Gastrocnemius medialis (tissue), 4 donors: ENCODE results near the gene FLT3. TPM values are rescaled to one million over a fixed set of nuclear protein-coding genes. Genes with fewer than 3 reads are reported as not detected.
A peak's percentile ranks its signal among the peaks of the same experiment; 100 is the strongest.
"Not testable (repeated sequence)": the region's sequence is repeated elsewhere in the genome, so short reads cannot be mapped to it uniquely, and the experiment has no call there.

ENCODE experiments used
- ATAC-seq, 2 donors: fragments of 150-250 bp; one replicate each; pipeline ENCODE4 v1.9.1; 2016
- DNase-seq, 2 donors: peaks; one replicate each; pipeline ENCODE4 v3.0.0-alpha.2; 2019
- H3K27ac ChIP-seq, 4 donors: fragments of 200-600 bp; sonication (generic); 1 replicate in 1 of 4; 2 replicates in 3 of 4; pipeline ENCODE4 v1.5.1; 2016 to 2018; ENCODE audit warnings: mild to moderate bottlenecking in 2 of 4, moderate library complexity in 1 of 4
- H3K27me3 ChIP-seq, 3 donors: fragments of 200-600 bp; sonication (generic) in 2 of 3; 1 replicate in 1 of 3; 2 replicates in 2 of 3; pipeline versions ENCODE4 v1.5.1 to v1.6.0; 2016 to 2019; ENCODE audit warnings: mild to moderate bottlenecking in 1 of 3, moderate library complexity in 1 of 3
- H3K36me3 ChIP-seq, 2 donors: fragments of 200-600 bp; sonication (generic) in 1 of 2; one replicate each; pipeline ENCODE4 v1.5.1; 2017 to 2018
- H3K4me1 ChIP-seq, 2 donors: fragments of 200-600 bp; sonication (generic) in 1 of 2; one replicate each; pipeline ENCODE4 v1.5.1; 2016 to 2017; ENCODE audit warnings: mild to moderate bottlenecking in 2 of 2
- H3K4me3 ChIP-seq, 4 donors: fragments of 200-600 bp; sonication (generic) in 3 of 4; 1 replicate in 1 of 4; 2 replicates in 3 of 4; pipeline ENCODE4 v1.5.1; 2016 to 2019; ENCODE audit warnings: mild to moderate bottlenecking in 2 of 4
- H3K9me3 ChIP-seq, 3 donors: fragments of 200-600 bp; sonication (generic) in 2 of 3; 1 replicate in 1 of 3; 2 replicates in 2 of 3; pipeline ENCODE4 v1.5.1; 2016 to 2019
- CTCF ChIP-seq, 5 experiments: fragments of 450-650 bp in 3 of 5; fragments of 200-600 bp in 2 of 5; sonication (generic) in 2 of 5; IDR thresholded peaks in 4 of 5; conservative IDR thresholded peaks in 1 of 5; 1 replicate in 4 of 5; 2 replicates in 1 of 5; pipeline ENCODE4 v1.5.1; 2016 to 2019; ENCODE audit warnings: antibody characterized with exemption in 5 of 5, mild to moderate bottlenecking in 3 of 5, moderate library complexity in 3 of 5
- POLR2A ChIP-seq, 2 donors: fragments of 450-650 bp; IDR thresholded peaks; one replicate each; pipeline ENCODE4 v1.6.1; 2017; ENCODE audit warnings: antibody characterized with exemption in 2 of 2, mild to moderate bottlenecking in 2 of 2, moderate library complexity in 2 of 2
- in situ Hi-C, 4 donors: fragments of 200-750 bp; cut with MboI; loops; one replicate each; pipeline versions ENCODE4 v1.15.0 to v1.8.0; 2017; ENCODE audit warnings: low sequenced_read_pairs in 4 of 4
- intact Hi-C: fragments of 100-400 bp; cut with DNase I; formaldehyde crosslinking; loops from one replicate; pipeline ENCODE4 v1.15.1; 2023; ENCODE audit warnings: low total_unique reads
- total RNA-seq, 4 donors: library from RNA; depleted of rRNA; stranded (reverse); fragments of >200 nt; gene quantifications; one replicate each; pipeline versions ENCODE4 v1.1.0 to v1.2.3, GENCODE V29; 2016

FLT3 gene
- total RNA-seq, result under 1 TPM; 0.22 to 0.92 (median 0.37) TPM

GRCh38 chr13:28100150-28101121 is at the start of gene FLT3:
TSS of gene FLT3 (minus strand) at chr13:28100576. CDS start at chr13:28100510, 66 bp downstream.
- DNase-seq (peak in 1 of 2 donors; percentile 16), ATAC-seq (no peak)
- H3K36me3 ChIP-seq, result no peaks in the 10 kb centered on the region
- H3K9me3 ChIP-seq, result no peaks in the 10 kb centered on the region
- intact Hi-C loops (no loop called here), in situ Hi-C loops (no loop called here)
- H3K27me3 ChIP-seq, result peaks cover 45 to 76% (median 49%) of the 10 kb centered on the region in 3 donors
- H3K4me1 ChIP-seq, result no peaks in the 10 kb centered on the region
- no peak within 1 kb of the TSS for H3K27ac ChIP-seq
- TF ChIP-seq POLR2A (IDR thresholded peaks at IDR 0.05) (peak in 1 of 2 donors; percentile 23), CTCF (IDR thresholded peaks at IDR 0.05 in 4 of 5, conservative IDR thresholded peaks at IDR 0.05 in 1 of 5) (no peak)
- peak within 1 kb of the TSS; percentile 30 to 47 (median 41) for H3K4me3 ChIP-seq

GRCh38 chr13:28147495-28147894 is 47.1 kb upstream of the FLT3 start:
- no peak for TF ChIP-seq CTCF (IDR thresholded peaks at IDR 0.05 in 4 of 5, conservative IDR thresholded peaks at IDR 0.05 in 1 of 5)
- TF ChIP-seq POLR2A (IDR thresholded peaks at IDR 0.05), result no peak
- Histone ChIP-seq H3K36me3 (no peaks in the 10 kb centered on the region), H3K27me3 (no peaks in the 10 kb centered on the region), H3K27ac (no peak overlapping the region), H3K9me3 (no peaks in the 10 kb centered on the region), H3K4me1 (peaks cover 16 to 22% of the 10 kb centered on the region in 2 donors), H3K4me3 (no peak overlapping the region)
- ATAC-seq (no peak), DNase-seq (no peak)
- intact Hi-C loops, result loop anchor here (10.0 kb wide), 2 partner anchors 107 to 883 kb away; no protein-coding TSS in a partner anchor
- in situ Hi-C loops, result loop anchor here in 2 of 4 donors (25.0 kb wide), 4 partner anchors 515 to 885 kb away; partner anchors contain the start of genes POMP (in 1 of the 2), RASL11A (in 1 of the 2), RPL21 (in 1 of the 2) and SLC46A3 (in 1 of the 2)

- Histone ChIP-seq H3K4me1 (peaks cover 27 to 39% of the 10 kb centered on the region in 2 donors), H3K27ac (no peak overlapping the region), H3K9me3 (no peaks in the 10 kb centered on the region), H3K4me3 (no peak overlapping the region), H3K27me3 (no peaks in the 10 kb centered on the region), H3K36me3 (no peaks in the 10 kb centered on the region)
- TF ChIP-seq CTCF (IDR thresholded peaks at IDR 0.05 in 4 of 5, conservative IDR thresholded peaks at IDR 0.05 in 1 of 5) (no peak), POLR2A (IDR thresholded peaks at IDR 0.05) (no peak)
- no peak for DNase-seq
- no peak for ATAC-seq
- in situ Hi-C loops, result loop anchor here in 2 of 4 donors (25.0 kb wide), 4 partner anchors 517 to 883 kb away; partner anchors contain the start of genes POMP (in 1 of the 2), RASL11A (in 1 of the 2), RPL21 (in 1 of the 2) and SLC46A3 (in 1 of the 2)
- intact Hi-C loops, result loop anchor here (10.0 kb wide), 2 partner anchors 110 to 880 kb away; no protein-coding TSS in a partner anchor
Observed at GRCh38 chr13:28145049-28145448, 44.7 kb upstream of the FLT3 start.

GRCh38 chr13:28141542-28141941 is 41.2 kb upstream of the FLT3 start:
- not testable (repeated sequence) for H3K9me3 ChIP-seq, DNase-seq, H3K4me3 ChIP-seq, H3K27me3 ChIP-seq, ATAC-seq, H3K36me3 ChIP-seq, H3K27ac ChIP-seq
- in situ Hi-C loops, result loop anchor here in 2 of 4 donors (25.0 kb wide), 4 partner anchors 521 to 879 kb away; partner anchors contain the start of genes POMP (in 1 of the 2), RASL11A (in 1 of the 2), RPL21 (in 1 of the 2) and SLC46A3 (in 1 of the 2)
- peaks cover 30 to 41% of the 10 kb centered on the region in 2 donors for H3K4me1 ChIP-seq
- intact Hi-C loops, result loop anchor here (10.0 kb wide), 2 partner anchors 113 to 877 kb away; no protein-coding TSS in a partner anchor
